Measurements from ENCODE around the gene PCDHA1. TPM values are rescaled to one million over a fixed set of nuclear protein-coding genes. Genes with fewer than 3 reads are reported as not detected.

Gene PCDHA1
- total RNA-seq, 1 experiment from 2014 or later, result not detected

GRCh38 chr5:140869555-140869886 lies 83.6 kb downstream of the PCDHA1 start:
- Histone ChIP-seq H3K4me3 (replicated peaks in 1 of 2; ENCODE audit: low read depth in 1 of 2, low read length in 2 of 2) (no peak overlapping the region), H4K20me1 (ENCODE audit: insufficient read depth) (no peaks in the 10 kb centered on the region), H3K4me1 (ENCODE audit: control insufficient read depth in 1 of 2, insufficient read depth in 2 of 2, low read length in 2 of 2) (no peaks in the 10 kb centered on the region), H3K4me2 (ENCODE audit: low read length) (no peak overlapping the region), H3K9me3 (ENCODE audit: control insufficient read depth in 1 of 2, insufficient read depth in 1 of 2, low read depth in 1 of 2, low read length in 2 of 2) (no peaks in the 10 kb centered on the region), H3K36me3 (ENCODE audit: control insufficient read depth in 1 of 2, insufficient read depth in 2 of 2, low read length in 2 of 2) (no peaks in the 10 kb centered on the region), H3K27me3 (ENCODE audit: insufficient read depth, low read length) (no peaks in the 10 kb centered on the region), H2AFZ (ENCODE audit: low read depth, low read length, poor library complexity, severe bottlenecking) (no peak overlapping the region), H3K79me2 (ENCODE audit: insufficient read depth, low read length) (no peaks in the 10 kb centered on the region), H3K9ac (ENCODE audit: low read length) (no peak overlapping the region), H3K9me2 (ENCODE audit: insufficient read depth) (no peaks in the 10 kb centered on the region), H3K27ac (ENCODE audit: low read depth, low read length) (no peak overlapping the region)
- ATAC-seq, result no peak
- RAD21 ChIA-PET (ENCODE audit: low non-redundant PET in 1 of 2, low total read pairs in 2 of 2, uncharacterized antibody in 2 of 2, unreplicated experiment in 2 of 2), result interaction anchor here in 1 of 2 experiments (1.4 kb wide), 1 partner anchor 171 kb away, joined by 4 read pairs; no protein-coding TSS in a partner anchor
- DNase-seq (ENCODE audit: low read depth, low spot score), result peak; percentile 10
- intact Hi-C loops (cut with micrococcal nuclease), result no loop called here
- TF ChIP-seq CTCF (IDR thresholded peaks at IDR 0.05 in 2 of 3, conservative IDR thresholded peaks at IDR 0.05 in 1 of 3; ENCODE audit: borderline replicate concordance in 1 of 3, insufficient read depth in 1 of 3, low read depth in 2 of 3, low read length in 2 of 3) (peak in 2 of 3 experiments; percentile 28 to 34; a peak in 3 of 6 replicates), MAX (IDR thresholded peaks at IDR 0.05) (no peak)
- CTCF ChIA-PET, result interaction anchor here (1.0 to 3.0 kb wide), 2 partner anchors 10 to 171 kb away, joined by 3 to 21 read pairs; no protein-coding TSS in a partner anchor
- POLR2A ChIA-PET, result interaction anchor here (1.2 kb wide), 1 partner anchor 171 kb away, joined by 4 read pairs; no protein-coding TSS in a partner anchor
- no TSS peak for BruUV-seq (replicated peaks)

GRCh38 chr5:140870221-140871201 lies 84.6 kb downstream of the PCDHA1 start:
- H3K79me2 ChIP-seq (ENCODE audit: insufficient read depth, low read length), result no peaks in the 10 kb centered on the region
- ChIA-PET CTCF (interaction anchor here (3.0 kb wide), 1 partner anchor 170 kb away, joined by 21 read pairs; no protein-coding TSS in a partner anchor), RAD21 (ENCODE audit: low non-redundant PET in 1 of 2, low total read pairs in 2 of 2, uncharacterized antibody in 2 of 2, unreplicated experiment in 2 of 2) (no interaction called here), POLR2A (interaction anchor here (1.2 kb wide), 1 partner anchor 170 kb away, joined by 4 read pairs; no protein-coding TSS in a partner anchor)
- ATAC-seq (no peak), DNase-seq (ENCODE audit: low read depth, low spot score) (no peak)
- H3K4me3 ChIP-seq (replicated peaks in 1 of 2; ENCODE audit: low read depth in 1 of 2, low read length in 2 of 2), result no peak overlapping the region
- intact Hi-C loops (cut with micrococcal nuclease), result no loop called here
- no peaks in the 10 kb centered on the region for H4K20me1 ChIP-seq (ENCODE audit: insufficient read depth)
- H3K27me3 ChIP-seq (ENCODE audit: insufficient read depth, low read length), result no peaks in the 10 kb centered on the region
- H3K4me2 ChIP-seq (ENCODE audit: low read length), result no peak overlapping the region
- no peaks in the 10 kb centered on the region for H3K9me3 ChIP-seq (ENCODE audit: control insufficient read depth in 1 of 2, insufficient read depth in 1 of 2, low read depth in 1 of 2, low read length in 2 of 2)
- no peak overlapping the region for H2AFZ ChIP-seq (ENCODE audit: low read depth, low read length, poor library complexity, severe bottlenecking)
- no peaks in the 10 kb centered on the region for H3K4me1 ChIP-seq (ENCODE audit: control insufficient read depth in 1 of 2, insufficient read depth in 2 of 2, low read length in 2 of 2)
- H3K9me2 ChIP-seq (ENCODE audit: insufficient read depth), result no peaks in the 10 kb centered on the region
- H3K9ac ChIP-seq (ENCODE audit: low read length), result no peak overlapping the region
- BruUV-seq (replicated peaks), result no TSS peak
- TF ChIP-seq REST (IDR thresholded peaks at IDR 0.05; ENCODE audit: low read depth), result peak; percentile 22
- no peak for TF ChIP-seq CBX3 (IDR thresholded peaks at IDR 0.05; ENCODE audit: low read depth)
- no peak for TF ChIP-seq CTCF (IDR thresholded peaks at IDR 0.05 in 2 of 3, conservative IDR thresholded peaks at IDR 0.05 in 1 of 3; ENCODE audit: borderline replicate concordance in 1 of 3, insufficient read depth in 1 of 3, low read depth in 2 of 3, low read length in 2 of 3)
- no peak overlapping the region for H3K27ac ChIP-seq (ENCODE audit: low read depth, low read length)
- H3K36me3 ChIP-seq (ENCODE audit: control insufficient read depth in 1 of 2, insufficient read depth in 2 of 2, low read length in 2 of 2), result no peaks in the 10 kb centered on the region

Data from HCT116 (cell line).